Stimulated activated memory B cell treated with anti-CD40 and anti-IgM and Interleukin-4, amounts not matched to agents 10 μg/mL and 1 μg/mL and 100 μg/mL, for 72 hours (primary cell): ENCODE results near the gene SLC4A9.

Experiments used
- ATAC-seq: fragments of 150-1000 bp; cut with Tn5 transposase; 2 replicates; pipeline ENCODE4 v1.10.0; 2021
- H3K27ac Mint-ChIP-seq: one replicate; pipeline ENCODE4 v1.8.0; 2022; ENCODE audit warnings: mild to moderate bottlenecking, mixed read lengths
- H3K27me3 Mint-ChIP-seq: one replicate; pipeline ENCODE4 v1.8.0; 2022; ENCODE audit warnings: mixed read lengths
- H3K36me3 Mint-ChIP-seq: one replicate; pipeline ENCODE4 v1.8.0; 2022; ENCODE audit warnings: mixed read lengths
- H3K4me1 Mint-ChIP-seq: one replicate; pipeline ENCODE4 v1.8.0; 2022; ENCODE audit warnings: mixed read lengths
- H3K4me3 Mint-ChIP-seq: one replicate; pipeline ENCODE4 v1.8.0; 2022; ENCODE audit warnings: mild to moderate bottlenecking, moderate library complexity, mixed read lengths
- H3K9me3 Mint-ChIP-seq: one replicate; pipeline ENCODE4 v1.8.0; 2022; ENCODE audit warnings: mixed read lengths

SLC4A9 gene

DNA sequence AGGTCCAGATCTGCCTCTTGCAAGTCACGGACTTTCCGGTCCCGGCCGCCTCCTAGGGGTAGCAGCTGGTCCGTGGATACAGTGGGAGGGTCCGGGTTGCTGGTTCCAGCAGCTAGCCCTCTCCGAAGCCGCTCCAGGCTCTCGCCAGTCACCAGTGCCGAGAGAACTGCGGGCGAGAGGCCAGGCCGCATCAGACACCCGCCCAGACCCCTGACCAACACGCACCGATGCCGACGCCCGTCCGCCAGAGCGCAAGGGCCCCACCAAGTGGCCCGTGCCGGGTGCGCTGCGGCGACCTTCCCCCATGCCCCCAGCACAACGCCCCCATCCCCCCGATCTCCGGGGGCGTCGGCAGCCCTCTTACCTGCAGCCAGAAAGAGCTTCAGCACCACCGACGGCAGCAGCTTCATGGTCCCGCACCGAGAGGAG, 14.1 kb upstream of the SLC4A9 start:
- peak overlapping the region; percentile 77 for H3K4me3 Mint-ChIP-seq
- peaks cover 78% of the 10 kb centered on the region for H3K4me1 Mint-ChIP-seq
- peak overlapping the region; percentile 75 for H3K27ac Mint-ChIP-seq
- no peaks in the 10 kb centered on the region for H3K36me3 Mint-ChIP-seq
- H3K27me3 Mint-ChIP-seq = no peaks in the 10 kb centered on the region
- no peaks in the 10 kb centered on the region for H3K9me3 Mint-ChIP-seq
- peak; percentile 18 for ATAC-seq

GRCh38 chr5:140346348-140347221, 13.4 kb upstream of the SLC4A9 start, which contains the start of gene HBEGF:
Gene HBEGF (minus strand): TSS chr5:140346603. CDS start chr5:140346328, 275 bp downstream.
- Mint-ChIP-seq H3K27me3 (no peaks in the 10 kb centered on the region), H3K36me3 (no peaks in the 10 kb centered on the region), H3K4me3 (peak within 1 kb of the TSS; percentile 77), H3K9me3 (no peaks in the 10 kb centered on the region), H3K4me1 (peaks cover 73% of the 10 kb centered on the region), H3K27ac (peak within 1 kb of the TSS; percentile 75)
- ATAC-seq = peak; percentile 80

GRCh38 chr5:140347360-140347759, 12.6 kb upstream of the SLC4A9 start:
- Mint-ChIP-seq H3K9me3 (no peaks in the 10 kb centered on the region), H3K27me3 (no peaks in the 10 kb centered on the region), H3K4me3 (peak overlapping the region; percentile 59), H3K4me1 (peaks cover 66% of the 10 kb centered on the region), H3K27ac (no peak overlapping the region), H3K36me3 (no peaks in the 10 kb centered on the region)
- ATAC-seq = no peak

GRCh38 chr5:140348104-140348503, 11.9 kb upstream of the SLC4A9 start:
- Mint-ChIP-seq H3K4me3 (peak overlapping the region; percentile 36), H3K27me3 (no peaks in the 10 kb centered on the region), H3K4me1 (peaks cover 59% of the 10 kb centered on the region), H3K9me3 (no peaks in the 10 kb centered on the region), H3K36me3 (no peaks in the 10 kb centered on the region), H3K27ac (peak overlapping the region; percentile 47)
- peak; percentile 31 for ATAC-seq

GRCh38 chr5:140349244-140349643, 10.8 kb upstream of the SLC4A9 start:
- Mint-ChIP-seq H3K27me3 (no peaks in the 10 kb centered on the region), H3K9me3 (no peaks in the 10 kb centered on the region), H3K4me1 (peaks cover 48% of the 10 kb centered on the region), H3K4me3 (no peak overlapping the region), H3K27ac (peak overlapping the region; percentile 47), H3K36me3 (no peaks in the 10 kb centered on the region)
- no peak for ATAC-seq

DNA sequence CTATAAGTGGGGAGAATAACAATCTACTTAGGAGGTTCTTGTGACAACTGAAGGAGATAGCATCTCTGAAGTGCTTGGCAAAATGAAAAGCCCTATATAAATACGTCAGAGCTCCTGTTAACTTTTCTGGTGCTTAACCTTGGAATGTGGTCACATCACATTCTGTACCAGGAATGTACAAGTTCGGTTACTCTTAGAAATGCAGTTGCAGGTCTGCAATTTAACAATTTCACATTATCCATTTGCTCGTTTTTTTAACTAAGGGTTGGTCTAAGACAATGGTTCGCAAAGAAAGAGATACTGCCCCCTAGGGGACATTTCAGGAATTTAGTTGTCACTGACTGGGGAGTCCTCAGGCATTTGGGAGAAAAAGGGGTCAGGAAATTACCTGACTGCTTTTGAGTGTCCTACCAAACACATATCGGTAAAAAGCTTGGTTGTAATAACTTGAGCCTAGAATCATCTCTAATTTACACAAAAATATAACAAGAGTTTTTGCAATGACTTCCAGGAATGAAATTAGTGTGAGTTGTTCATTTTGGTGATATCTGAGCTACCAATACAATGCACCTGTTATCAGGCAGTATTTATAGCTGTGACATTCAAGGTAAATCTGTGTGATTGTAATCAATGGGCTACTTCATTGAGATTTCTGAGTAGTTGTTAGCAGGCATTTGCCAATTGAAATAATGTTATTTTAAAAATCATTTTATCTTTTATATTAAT, 8.2 kb upstream of the SLC4A9 start:
- Mint-ChIP-seq H3K27ac (no peak overlapping the region), H3K27me3 (no peaks in the 10 kb centered on the region), H3K36me3 (no peaks in the 10 kb centered on the region), H3K4me1 (peaks cover 28% of the 10 kb centered on the region), H3K9me3 (no peaks in the 10 kb centered on the region), H3K4me3 (no peak overlapping the region)
- ATAC-seq = peak; percentile 77

- H3K27me3 Mint-ChIP-seq = peaks cover 8% of the 10 kb centered on the region
- no peak for ATAC-seq
- H3K9me3 Mint-ChIP-seq = no peaks in the 10 kb centered on the region
- H3K36me3 Mint-ChIP-seq = no peaks in the 10 kb centered on the region
- no peak overlapping the region for H3K4me3 Mint-ChIP-seq
- H3K4me1 Mint-ChIP-seq = peaks cover 12% of the 10 kb centered on the region
- no peak overlapping the region for H3K27ac Mint-ChIP-seq
Measured at GRCh38 chr5:140355546-140355945, 4.4 kb upstream of the SLC4A9 start.

- ATAC-seq = peak; percentile 48
- peaks cover 12% of the 10 kb centered on the region for H3K4me1 Mint-ChIP-seq
- peaks cover 8% of the 10 kb centered on the region for H3K27me3 Mint-ChIP-seq
- H3K36me3 Mint-ChIP-seq = no peaks in the 10 kb centered on the region
- peak overlapping the region; percentile 21 for H3K27ac Mint-ChIP-seq
- no peaks in the 10 kb centered on the region for H3K9me3 Mint-ChIP-seq
- H3K4me3 Mint-ChIP-seq = peak overlapping the region; percentile 59
Measured at GRCh38 chr5:140356853-140357725, 2.9 kb upstream of the SLC4A9 start.

- H3K36me3 Mint-ChIP-seq = no peaks in the 10 kb centered on the region
- peaks cover 8% of the 10 kb centered on the region for H3K27me3 Mint-ChIP-seq
- H3K9me3 Mint-ChIP-seq = no peaks in the 10 kb centered on the region
- ATAC-seq = peak; percentile 90
- peaks cover 12% of the 10 kb centered on the region for H3K4me1 Mint-ChIP-seq
- peak overlapping the region; percentile 59 for H3K4me3 Mint-ChIP-seq
- peak overlapping the region; percentile 21 for H3K27ac Mint-ChIP-seq
Measured at GRCh38 chr5:140357726-140358093, 2.3 kb upstream of the SLC4A9 start.

GRCh38 chr5:140358738-140359310, 1.2 kb upstream of the SLC4A9 start:
- peaks cover 8% of the 10 kb centered on the region for H3K27me3 Mint-ChIP-seq
- peaks cover 19% of the 10 kb centered on the region for H3K4me1 Mint-ChIP-seq
- no peak overlapping the region for H3K27ac Mint-ChIP-seq
- ATAC-seq = no peak
- H3K4me3 Mint-ChIP-seq = no peak overlapping the region
- no peaks in the 10 kb centered on the region for H3K36me3 Mint-ChIP-seq
- H3K9me3 Mint-ChIP-seq = no peaks in the 10 kb centered on the region

GRCh38 chr5:140360681-140361479, 886 bp downstream of the SLC4A9 start:
- Mint-ChIP-seq H3K9me3 (no peaks in the 10 kb centered on the region), H3K27me3 (peaks cover 8% of the 10 kb centered on the region), H3K4me3 (no peak overlapping the region), H3K4me1 (peaks cover 19% of the 10 kb centered on the region), H3K27ac (no peak overlapping the region), H3K36me3 (no peaks in the 10 kb centered on the region)
- no peak for ATAC-seq

GRCh38 chr5:140361901-140362300, 1.9 kb downstream of the SLC4A9 start:
- ATAC-seq = no peak
- H3K9me3 Mint-ChIP-seq = no peaks in the 10 kb centered on the region
- H3K27me3 Mint-ChIP-seq = peaks cover 8% of the 10 kb centered on the region
- peaks cover 19% of the 10 kb centered on the region for H3K4me1 Mint-ChIP-seq
- no peak overlapping the region for H3K4me3 Mint-ChIP-seq
- no peak overlapping the region for H3K27ac Mint-ChIP-seq
- no peaks in the 10 kb centered on the region for H3K36me3 Mint-ChIP-seq

DNA sequence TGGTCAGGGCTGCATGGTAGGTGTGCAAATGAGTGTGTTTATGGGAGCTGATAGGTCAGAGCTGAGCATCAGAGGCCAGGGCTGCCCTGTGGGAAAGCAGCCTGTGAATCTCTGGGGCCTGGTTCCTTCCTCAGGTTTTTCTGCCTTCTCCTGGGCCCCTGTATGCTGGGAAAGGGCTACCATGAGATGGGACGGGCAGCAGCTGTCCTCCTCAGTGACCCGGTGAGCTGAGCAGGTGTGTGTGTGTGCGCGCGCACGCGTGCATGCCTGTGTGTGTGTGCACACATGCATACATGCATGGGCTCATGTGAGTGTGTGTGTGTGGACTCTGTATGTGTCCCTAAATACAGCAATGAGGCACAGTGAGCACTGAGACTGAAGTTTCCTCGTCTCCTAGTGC, 2.3 kb downstream of the SLC4A9 start:
- H3K4me3 Mint-ChIP-seq = no peak overlapping the region
- ATAC-seq = no peak
- peaks cover 8% of the 10 kb centered on the region for H3K27me3 Mint-ChIP-seq
- H3K27ac Mint-ChIP-seq = no peak overlapping the region
- no peaks in the 10 kb centered on the region for H3K36me3 Mint-ChIP-seq
- H3K9me3 Mint-ChIP-seq = no peaks in the 10 kb centered on the region
- peaks cover 15% of the 10 kb centered on the region for H3K4me1 Mint-ChIP-seq
